ENCODE measurements around the gene TRABD2B.

DNA sequence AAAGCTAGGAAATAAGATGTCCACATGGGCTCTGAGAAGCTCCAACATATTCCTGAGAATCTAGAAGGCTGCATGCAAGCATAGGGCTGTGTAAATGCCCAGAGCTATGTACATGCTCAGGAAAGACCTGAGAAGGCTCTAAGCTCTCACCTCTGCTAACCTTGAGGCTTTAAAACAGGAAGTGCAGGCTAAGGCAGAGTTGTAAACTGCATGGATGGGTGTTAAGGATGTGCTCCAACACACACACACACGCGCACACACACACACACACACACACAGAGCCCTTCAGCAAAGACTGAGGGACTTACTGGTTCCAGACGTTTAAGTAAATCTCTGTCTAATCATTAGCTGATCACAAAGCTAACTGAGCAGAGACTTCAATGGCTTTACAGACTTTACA lies 162.9 kb downstream of the TRABD2B start:
- TF ChIP-seq CTCF (IDR thresholded peaks at IDR 0.05) (no peak), POLR2A (IDR thresholded peaks at IDR 0.05) (no peak)
